ENCODE results near the gene IDH2.
"Not testable (repeated sequence)": the region's sequence is repeated elsewhere in the genome, so short reads cannot be mapped to it uniquely, and the experiment has no call there.

IDH2 gene

DNA sequence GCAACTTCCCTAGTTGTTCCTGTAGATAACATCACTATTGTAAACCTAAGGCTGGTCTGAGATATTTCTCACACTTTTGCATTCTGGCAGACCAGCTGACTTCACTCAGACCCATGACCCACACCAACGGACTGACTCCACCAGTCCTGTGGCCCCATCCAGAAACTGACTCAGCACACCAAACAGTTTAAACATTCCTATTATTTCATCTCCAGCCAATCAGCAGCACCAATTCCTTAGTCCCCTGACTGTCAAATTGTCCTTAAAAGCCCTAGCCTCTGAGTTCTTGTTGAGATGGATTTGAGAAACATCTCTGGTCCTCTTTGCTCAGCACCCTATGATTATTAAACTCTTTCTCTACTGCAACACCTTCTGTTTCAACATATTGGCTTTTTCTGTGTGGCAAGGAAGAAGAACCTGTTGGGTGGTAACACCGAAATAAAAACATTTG is 12.2 kb upstream of the IDH2 start:
- DNase-seq (ENCODE audit: low spot score), result no peak

DNA sequence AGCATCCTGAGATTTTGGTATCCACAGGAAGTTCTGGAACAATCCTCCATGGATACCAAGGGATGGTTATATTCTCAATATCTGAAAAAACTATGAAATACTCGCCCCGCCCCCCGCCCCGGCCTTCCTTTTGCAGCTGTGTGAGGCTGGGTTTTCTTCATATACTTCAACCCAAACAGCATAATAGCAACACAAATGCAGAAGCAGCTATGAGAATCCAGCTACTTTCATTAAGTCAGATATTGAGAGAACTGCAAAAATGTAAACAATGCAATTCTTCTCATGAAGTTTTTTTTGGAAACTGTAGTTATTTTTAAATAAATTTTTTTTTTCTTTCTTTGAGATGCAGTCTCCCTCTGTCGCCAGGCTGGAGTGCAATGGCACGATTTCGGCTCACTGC is 10.9 kb upstream of the IDH2 start:
- DNase-seq (ENCODE audit: low spot score), result no peak

DNA sequence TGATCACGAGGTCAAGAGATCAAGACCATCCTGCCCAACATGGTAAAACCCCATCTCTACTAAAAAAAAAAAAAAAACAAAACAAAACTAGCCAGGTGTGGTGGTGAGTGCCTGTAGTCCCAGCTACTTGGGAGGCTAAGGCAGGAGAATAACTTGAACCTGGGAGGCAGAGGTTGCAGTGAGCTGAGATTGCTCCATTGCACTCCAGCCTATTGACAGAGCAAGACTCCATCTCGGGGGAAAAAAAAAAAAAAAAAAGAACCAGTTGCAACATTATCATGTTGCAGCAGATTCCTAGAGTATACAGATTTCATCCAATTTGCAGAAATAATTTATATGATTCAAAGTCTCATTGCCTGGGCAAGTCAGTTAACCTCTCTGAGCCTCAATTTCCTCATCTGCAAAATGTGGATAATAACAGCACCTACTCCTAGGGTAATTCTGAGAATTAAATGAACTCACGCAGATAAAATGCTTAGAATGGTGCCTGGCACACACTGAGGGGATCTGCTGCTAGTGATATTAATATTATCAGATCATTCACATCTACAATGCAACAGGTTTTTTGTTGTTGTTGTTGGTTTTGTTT is 7.0 kb upstream of the IDH2 start:
- not testable (repeated sequence) for DNase-seq (ENCODE audit: low spot score)

DNA sequence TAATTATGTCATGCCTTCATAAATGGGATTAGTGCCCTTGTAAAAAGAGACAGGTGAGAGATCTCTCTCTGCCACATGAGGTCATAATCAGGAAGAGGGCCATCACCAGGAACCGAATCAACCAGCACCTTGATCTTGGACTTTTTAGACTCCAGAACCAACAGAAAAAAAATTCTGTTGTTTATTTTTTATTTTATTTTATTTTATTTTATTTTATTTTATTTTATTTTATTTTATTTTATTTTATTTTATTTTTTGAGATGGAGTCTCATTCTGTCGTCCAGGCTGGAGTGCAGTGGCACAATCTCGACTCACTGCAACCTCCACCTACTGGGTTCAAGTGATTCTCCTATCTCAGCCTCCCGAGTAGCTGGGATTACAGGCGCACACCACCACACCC is 5.8 kb upstream of the IDH2 start:
- DNase-seq (ENCODE audit: low spot score), result not testable (repeated sequence)

DNA sequence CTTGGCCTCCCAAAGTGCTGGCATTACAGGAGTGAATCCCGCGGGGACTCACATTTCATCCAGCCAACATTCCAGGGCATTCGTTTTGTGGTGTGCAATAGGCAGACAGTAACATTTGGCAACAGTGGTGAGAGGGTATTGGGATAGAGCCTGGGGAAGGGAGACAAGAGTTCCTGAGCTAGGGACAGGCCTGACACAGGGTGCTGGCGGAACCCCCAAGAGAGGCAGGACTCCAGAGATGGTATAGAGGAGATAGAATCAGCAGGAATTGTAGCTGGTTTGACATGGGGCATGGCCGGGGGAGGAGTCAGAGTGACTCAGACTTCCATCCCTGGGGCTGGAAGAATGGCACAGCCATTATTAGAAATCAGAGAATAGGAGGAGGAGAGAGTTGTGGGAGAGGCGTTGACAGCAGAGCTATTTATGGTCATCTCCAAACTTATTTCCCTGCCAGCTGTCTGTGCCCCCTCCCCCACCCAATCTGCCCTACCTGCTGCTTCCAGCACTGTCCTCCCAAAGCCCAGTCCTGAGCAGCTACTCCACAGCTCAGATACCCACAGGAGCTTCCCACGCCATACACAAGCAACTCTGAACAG is 4.4 kb upstream of the IDH2 start:
- peak; percentile 82 for DNase-seq (ENCODE audit: low spot score)

DNA sequence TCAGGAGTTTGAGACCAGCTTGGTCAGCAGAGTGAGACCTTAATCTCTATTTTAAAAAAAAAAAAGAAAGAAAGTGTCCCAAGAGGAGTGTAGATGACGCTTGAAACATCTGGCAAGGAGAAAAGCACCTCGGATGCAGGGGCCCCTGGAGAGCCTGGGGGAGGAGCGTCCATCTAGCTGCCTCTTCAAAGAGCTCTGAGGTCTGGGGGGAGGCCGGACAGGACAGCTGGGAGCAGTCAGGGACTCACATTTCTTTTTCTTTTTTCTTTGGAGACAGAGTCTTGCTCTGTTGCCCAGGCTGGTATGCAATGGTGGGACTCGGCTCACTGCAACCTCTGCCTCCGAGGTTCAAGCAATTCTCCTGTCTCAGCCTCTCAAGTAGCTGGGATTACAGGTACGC is 3.3 kb upstream of the IDH2 start:
- DNase-seq (ENCODE audit: low spot score), result no peak

DNA sequence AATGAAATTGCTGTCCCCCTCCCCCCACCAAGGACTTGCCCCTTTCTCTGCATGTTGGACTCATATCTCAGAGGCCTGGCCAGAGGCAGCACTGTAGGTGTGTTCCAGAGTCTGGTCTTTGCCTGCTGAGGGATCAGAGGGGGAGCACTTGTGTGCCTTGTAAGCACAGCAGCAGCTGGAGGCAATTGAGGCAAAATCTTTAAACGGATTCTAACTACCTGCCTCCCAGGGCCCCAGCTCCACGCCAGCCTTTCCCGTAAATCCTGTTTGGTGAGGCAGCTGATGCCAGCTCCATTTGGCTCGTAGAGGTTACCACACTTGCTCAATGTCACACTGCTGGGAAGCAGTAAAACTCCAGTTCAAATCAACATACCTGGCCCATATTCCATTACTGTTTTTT is 2.3 kb upstream of the IDH2 start:
- DNase-seq (ENCODE audit: low spot score), result no peak

DNA sequence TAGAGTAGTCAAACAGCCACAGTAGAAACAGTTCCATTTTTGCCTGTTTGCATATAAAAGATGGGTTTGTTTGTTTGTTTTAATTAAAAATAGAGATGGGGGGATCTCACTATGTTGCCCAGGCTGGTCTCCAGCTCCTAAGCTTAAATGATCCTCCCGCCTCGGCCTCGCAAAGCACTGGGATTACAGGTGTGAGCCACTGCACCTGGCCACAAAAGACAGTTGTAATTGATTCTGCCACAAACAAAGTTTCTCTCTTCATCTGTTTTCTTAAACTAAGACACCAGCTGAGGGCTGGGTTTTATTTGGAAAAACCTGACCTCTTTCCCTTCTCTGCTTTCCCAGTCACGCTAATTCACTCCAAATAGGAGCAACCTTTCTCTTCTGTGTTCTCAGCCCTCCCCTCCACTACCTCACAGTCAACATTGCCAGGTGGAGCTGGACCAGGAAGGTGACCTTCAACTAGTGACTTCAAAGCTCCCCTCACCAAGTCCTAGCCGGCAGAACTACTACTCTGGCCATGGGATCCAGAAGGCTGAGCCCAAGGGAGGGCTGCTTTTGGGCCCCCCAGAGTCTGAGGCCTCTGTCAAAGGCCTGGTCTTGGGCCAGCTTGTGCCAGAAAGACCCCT is 1.5 kb upstream of the IDH2 start:
- DNase-seq (ENCODE audit: low spot score), result no peak

DNA sequence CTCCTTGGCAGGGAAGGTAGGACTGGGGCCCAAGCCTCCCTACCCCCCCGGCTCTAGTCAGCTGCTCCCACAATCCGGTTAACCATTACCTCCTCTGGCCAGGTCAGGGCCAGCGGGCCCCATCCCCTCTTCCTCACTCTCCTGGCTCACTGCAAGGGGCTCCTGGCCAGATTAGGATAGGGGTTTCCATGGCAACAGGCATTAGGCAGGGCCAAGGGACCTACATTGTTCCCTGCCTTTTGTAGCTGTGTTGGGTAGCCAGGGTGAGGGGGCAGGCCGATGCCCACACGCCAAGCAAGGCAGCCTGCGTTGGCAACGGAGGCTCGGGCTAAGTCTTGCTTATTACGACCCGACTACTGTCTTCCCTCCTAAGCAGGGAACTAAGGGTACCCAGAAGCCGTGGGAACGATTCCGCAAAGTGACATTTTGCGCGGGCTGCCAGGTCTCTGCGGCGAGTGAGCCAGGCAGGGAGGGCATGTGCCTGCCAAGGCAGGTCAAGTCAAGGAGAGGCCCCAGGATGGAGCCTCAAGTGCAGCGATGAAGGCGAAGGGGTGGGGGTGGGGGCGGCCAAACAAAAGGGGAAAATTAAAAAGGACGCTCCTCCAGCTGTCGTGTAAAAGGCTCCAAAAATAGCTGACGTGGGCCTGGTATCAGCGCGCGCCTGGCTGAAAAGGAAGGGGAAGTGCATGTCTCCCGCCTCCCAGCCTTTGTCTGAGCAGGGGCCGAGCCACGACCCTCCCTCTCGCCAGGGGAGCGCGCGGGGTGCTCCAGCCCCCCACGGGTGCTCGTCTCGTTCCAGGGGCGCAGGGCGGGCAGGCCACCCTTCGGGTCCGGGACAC is 919 bp downstream of the IDH2 start:
- no peak for DNase-seq (ENCODE audit: low spot score)

DNA sequence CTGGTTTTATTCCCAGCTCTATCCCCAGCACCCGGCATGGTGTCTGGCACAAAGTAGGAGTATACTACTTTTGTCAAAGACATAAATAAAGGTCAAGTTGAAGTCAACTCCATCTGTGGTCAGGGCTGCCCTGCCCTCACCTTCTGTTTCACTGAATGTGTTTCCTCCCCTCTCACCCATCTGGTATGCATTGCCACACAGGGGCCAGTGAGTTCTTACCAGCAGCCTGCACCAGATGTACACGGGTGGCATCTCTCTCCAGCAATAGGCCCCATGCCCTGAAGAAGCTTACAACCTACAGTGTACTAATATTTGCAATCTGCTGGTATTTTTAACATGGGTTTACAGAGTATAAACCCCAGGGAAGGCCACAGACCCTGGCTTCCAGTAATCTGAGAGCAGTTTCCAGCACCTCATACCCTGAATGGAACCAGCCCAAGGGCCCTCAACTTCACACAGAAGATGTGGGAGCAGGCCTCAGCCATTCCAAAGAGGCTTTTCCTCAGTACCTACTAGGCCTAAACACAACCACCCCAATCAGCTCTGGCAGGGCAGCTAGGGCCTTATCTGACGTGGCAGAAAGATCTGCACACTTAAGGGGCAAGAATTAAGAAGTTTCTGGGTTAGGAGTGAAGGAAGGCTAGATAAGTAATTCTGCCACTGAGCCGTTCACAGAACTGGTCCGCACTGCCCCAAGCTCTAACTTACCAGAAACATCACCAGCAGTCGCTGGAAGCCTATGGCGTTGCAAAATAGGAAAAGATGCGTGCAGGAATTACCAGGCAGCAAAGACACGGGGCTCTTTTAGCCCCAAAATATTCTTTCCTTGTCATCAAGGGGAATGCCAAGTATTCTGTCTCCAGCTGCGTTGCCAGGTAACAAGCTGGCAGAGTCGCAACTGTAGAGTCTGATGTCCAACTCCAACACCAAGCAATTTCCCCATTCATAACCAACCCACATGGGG is 2.1 kb downstream of the IDH2 start:
- peak; percentile 77 for DNase-seq (ENCODE audit: low spot score)

DNA sequence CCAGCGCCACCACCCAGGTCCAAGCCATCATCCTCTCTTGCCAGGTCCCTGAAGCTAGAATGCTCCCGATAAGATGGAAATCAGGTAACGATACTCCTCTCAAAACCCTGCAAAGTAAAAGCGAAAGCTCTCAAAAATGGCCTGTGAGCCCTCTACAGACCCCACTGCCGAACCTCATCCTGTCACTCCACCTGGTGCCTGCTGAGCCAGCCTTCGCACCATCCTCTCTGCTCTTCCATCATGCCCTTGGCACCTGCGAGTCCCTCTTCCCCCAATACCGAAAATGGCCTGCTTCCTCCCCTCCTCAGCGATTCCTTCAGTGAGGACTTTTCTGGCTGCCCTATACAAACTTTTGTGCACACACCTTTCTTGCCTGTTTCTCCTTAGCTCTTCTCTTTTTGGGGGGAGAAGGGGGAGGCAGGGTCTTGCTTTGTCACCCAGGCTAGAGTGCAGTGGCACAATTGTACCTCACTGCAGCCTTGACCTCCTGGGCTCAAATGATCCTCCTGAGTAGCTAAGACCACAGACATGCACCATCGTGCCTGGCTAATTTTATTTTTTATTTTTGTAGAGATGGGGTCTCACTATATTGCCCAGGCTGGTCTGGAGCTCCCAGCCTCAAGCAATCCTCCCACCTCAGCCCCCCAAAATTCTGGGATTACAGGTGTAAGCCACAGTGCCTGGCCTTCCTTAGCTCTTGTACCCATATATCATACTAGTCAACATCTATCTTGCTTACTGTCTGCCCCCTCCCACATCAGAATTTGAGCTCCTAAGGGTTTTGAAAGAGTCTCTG is 3.0 kb downstream of the IDH2 start:
- DNase-seq (ENCODE audit: low spot score), result no peak

DNA sequence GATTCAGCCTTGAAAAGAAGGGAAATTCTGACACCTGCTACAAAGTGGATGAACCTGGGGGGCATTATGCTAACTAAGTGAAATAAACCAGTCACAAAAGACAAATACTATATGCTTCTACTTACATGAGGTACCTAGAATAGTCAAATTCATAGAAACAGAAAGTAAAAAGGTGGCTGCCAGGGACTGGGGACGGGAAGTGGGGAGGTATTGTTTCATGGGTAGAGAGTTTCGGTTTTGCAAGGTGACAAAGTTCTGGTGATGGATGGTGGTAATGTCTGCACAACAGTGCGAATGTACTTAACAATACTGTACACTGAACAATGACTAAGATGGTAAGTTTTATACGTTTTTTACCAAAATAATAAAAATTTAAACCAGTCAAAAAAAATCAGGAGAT is 4.8 kb downstream of the IDH2 start:
- no peak for DNase-seq (ENCODE audit: low spot score)

DNA sequence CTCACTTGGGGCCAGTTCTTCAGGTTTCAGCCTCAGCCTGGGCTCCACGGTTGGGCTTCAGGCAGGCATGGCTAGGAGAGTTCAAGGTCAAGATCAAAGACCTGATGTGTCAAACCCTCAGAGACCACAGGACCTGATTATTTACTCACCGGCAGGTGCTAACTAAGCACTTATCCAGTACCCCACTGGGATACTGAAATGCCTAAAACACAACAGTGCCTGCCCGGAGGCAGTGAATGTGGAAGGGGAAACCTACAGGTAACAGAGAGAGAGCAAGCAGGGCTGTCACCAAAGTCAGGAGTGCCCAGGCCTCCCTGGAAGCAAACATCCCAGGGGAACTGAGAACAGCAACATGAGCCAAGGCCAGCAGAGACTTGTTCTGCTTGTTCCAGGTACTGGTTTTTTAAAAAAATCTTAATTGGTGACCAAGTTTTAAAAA is 6.7 kb downstream of the IDH2 start:
- DNase-seq (ENCODE audit: low spot score), result no peak

DNA sequence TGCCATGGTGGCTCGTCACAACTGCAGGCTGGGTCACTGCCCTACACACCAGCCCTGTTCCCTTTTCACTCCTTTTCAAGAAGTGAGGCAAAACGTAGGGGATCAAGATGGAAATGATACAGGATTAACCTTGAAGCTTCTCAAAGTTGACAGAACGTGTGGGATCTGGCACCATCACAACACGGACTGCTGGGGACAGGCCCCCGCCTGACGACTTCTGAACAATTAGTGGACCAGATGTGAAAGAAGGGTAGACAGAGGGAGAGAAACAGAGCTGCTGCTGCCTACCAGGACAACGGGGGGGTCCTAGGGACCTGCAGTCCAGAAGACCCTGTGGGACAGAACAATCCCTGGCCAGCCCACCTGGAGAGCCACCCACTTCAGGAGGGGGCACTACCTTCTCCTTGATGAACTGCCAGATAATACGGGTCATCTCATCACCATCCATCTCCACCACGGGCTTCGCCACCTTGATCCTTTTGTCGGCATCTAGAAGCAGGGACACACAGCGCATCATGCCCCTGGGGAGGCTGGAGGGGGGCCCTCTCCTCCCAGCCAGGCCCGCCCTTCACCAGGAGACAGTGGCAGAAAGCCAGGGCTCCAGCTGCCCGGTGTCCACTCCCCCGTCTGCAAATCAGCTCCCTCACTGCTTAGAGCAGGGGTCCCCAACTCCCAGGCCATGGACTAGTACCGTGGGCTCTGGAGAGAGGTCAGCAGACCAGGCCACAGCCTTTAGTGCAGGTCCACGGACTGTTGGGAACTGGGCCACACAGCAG is 10.9 kb downstream of the IDH2 start:
- DNase-seq (ENCODE audit: low spot score), result no peak

DNA sequence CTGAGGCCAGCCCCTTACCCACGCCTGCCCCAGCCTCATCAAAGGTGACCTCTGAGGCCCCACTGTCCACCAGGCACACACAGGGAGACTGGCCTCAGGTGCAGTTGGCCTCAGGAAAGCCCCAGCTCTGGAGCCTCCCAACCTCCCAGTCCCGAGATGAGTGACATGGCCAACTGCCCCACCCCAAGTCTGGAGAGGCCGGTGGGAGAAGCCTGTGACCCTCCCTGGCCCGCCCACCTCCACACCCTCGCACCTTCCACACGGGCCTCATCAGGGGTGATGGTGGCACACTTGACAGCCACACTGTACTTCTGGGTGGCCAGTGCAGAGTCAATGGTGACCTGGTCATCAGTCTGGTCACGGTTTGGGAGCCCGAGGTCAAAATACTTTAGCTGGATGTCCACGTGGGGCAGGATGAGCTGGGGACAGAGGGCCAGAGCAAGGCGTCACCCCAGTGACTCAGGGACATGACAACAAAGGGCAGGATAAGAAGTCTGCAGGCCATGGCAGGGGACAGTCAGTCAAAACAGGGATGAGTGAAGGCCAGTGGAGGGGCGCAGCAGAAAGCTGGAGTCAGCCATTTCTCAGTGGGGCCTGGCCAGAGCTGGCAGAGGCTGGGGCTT is 11.9 kb downstream of the IDH2 start:
- no peak for DNase-seq (ENCODE audit: low spot score)

DNA sequence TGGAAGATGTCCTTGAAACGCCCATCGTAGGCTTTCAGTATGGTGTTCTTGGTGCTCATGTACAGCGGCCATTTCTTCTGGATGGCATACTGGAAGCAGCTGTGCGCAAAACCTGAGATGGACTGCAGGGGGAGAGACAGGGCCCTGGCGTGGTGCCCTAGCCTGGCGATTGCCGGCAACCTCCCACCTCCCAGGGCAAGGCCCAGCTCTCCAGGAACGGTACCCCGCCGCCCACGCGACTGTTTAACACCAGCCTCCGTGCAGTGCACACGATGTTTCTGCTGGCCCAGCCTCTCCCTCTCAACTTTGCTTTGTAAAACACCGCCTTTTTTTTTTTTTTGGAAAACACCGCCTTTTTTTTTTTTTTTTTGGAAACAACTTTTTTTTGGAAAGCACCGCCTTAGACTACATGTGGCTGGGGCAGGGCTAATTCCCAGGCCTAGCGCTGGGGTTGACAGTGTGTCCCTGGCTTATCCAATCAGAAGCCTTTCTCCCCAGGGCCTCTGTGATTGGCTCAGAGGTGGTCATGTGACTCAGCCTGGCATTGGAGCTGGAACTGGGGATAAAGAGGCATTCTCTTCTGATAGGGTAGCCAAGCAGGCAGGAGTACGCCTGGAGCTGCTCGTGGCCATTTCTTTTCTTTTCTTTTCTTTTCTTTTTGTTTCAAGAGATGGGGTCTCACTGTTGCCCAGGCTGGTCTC is 14.7 kb downstream of the IDH2 start:
- peak; percentile 42 for DNase-seq (ENCODE audit: low spot score)

DNA sequence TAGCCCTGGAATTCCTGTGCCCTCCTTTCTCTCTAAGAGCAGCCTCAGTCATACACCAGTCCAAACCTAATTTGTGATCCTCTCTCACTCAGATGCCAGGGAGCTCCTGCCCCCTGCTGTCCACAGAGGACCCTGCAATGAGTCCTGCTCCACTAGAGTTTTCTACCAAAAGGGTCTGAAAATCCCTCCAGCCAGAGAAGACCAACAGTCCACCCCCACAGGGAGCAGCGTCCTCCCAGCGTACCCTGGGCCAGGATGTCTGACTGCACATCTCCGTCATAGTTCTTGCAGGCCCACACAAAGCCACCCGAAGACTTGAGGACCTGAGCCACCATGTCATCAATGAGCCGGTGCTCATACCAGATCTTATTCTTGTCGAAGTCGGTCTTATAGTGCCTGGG is 15.4 kb downstream of the IDH2 start:
- DNase-seq (ENCODE audit: low spot score), result peak; percentile 58

DNA sequence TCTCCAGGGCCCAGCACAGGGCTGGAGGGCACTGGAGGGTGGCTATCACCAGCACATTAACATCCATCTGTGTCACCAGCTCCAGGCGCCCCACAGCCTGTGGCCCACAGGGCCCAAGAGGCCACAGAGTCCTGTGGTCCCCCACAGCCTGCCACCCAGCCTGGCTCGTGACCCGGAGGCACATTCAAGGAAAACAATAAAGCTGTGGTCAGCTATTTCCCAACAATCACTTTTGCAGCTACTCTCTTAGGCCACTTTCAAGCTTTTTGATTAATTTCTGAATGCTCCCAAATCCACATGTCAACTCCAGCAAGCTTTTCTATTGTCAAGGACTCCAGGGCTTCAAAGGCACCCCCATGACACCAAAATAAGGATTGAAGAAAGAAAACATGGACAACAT is 16.7 kb downstream of the IDH2 start:
- no peak for DNase-seq (ENCODE audit: low spot score)

DNA sequence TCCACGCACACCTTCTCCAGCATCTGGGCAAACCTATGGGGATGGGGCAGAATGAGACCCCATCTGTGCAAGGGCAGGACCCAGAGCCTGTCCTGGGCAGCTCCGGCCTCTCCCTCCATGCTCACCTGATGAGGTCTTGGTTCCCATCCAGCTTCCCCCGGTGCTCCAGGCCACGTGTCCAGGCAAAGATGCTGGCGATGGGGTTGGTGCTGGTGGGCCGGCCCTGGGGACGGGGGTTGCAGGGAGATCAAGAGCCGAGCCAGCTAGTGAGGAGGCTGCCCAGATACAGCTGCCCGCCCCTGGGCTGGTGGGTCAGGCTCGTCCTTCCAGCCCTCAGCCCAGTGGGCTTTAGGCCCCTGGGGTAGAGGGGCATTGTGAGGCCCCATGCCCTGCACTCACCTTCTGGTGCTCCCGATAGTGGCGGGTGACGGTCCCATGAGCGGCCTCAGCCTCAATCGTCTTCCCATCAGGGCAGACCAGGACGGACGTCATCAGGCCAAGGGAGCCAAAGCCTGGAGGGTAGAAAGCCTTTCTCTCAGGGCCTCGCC is 17.3 kb downstream of the IDH2 start:
- DNase-seq (ENCODE audit: low spot score), result no peak
